ENCODE data around the gene PINK1.

DNA sequence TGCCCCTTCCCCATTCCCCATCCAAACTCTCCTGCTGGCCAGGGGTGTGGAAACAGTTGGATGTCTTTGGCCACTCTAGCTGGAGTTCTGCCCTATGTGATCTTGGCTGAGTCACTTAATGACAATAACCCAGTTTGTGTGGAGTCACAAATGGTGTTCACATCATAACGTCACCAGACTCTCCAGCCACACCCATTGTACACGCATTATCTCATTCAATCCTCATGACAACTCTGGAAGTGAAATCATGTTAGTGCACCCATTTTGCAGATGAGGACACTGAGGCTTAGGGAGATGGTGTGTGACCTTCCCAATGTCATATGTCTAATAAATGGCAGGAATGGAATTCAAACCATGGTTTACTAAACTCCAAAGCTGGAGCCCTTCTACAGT is 45.6 kb upstream of the PINK1 start:
- TF ChIP-seq CTCF (IDR thresholded peaks at IDR 0.05): no peak
- TF ChIP-seq TEAD4 (IDR thresholded peaks at IDR 0.05; ENCODE audit: borderline replicate concordance, insufficient read depth): no peak
- TF ChIP-seq POLR2AphosphoS5 (IDR thresholded peaks at IDR 0.05; ENCODE audit: low read depth, low read length): no peak
- no peak for TF ChIP-seq GATA2 (CRISPR knock-in tag; IDR thresholded peaks at IDR 0.05)
- TF ChIP-seq TAF1 (IDR thresholded peaks at IDR 0.05; ENCODE audit: borderline replicate concordance, low read depth, low read length): no peak
- no peak for TF ChIP-seq MXI1 (IDR thresholded peaks at IDR 0.05; ENCODE audit: low read depth, low read length)
